Stimulated activated CD4-positive, alpha-beta T cell treated with anti-CD3 and anti-CD28 coated beads, TNF-alpha, amount 100 ng/mL, for 4 hours (primary cell): Measurements from ENCODE around the gene PALS2.

Experiments
- DNase-seq, 3 experiments: peaks; one replicate each; pipeline ENCODE4 v3.0.0-alpha.2; 2020; ENCODE audit warnings: low read depth in 3 of 3

PALS2 gene

GRCh38 chr7:24591152-24591551 lies 17.9 kb downstream of the PALS2 start:
- no peak for DNase-seq

GRCh38 chr7:24595671-24596418 lies 22.6 kb downstream of the PALS2 start:
- DNase-seq, result no peak

- DNase-seq, result no peak
Observed at GRCh38 chr7:24597014-24597413, 23.8 kb downstream of the PALS2 start.

- DNase-seq, result no peak
Observed at GRCh38 chr7:24601600-24601999, 28.3 kb downstream of the PALS2 start.

- DNase-seq, result no peak
Observed at GRCh38 chr7:24602860-24603456, 29.7 kb downstream of the PALS2 start.

- no peak for DNase-seq
Observed at GRCh38 chr7:24604630-24605029, 31.4 kb downstream of the PALS2 start.

GRCh38 chr7:24608504-24608903 lies 35.3 kb downstream of the PALS2 start:
- no peak for DNase-seq

GRCh38 chr7:24609059-24609458 lies 35.8 kb downstream of the PALS2 start:
- DNase-seq, result no peak

GRCh38 chr7:24609570-24609969 lies 36.3 kb downstream of the PALS2 start:
- no peak for DNase-seq

GRCh38 chr7:24611130-24611529 lies 37.9 kb downstream of the PALS2 start:
- no peak for DNase-seq

- DNase-seq, result no peak
Observed at GRCh38 chr7:24617957-24618616, 44.8 kb downstream of the PALS2 start.

- no peak for DNase-seq
Observed at GRCh38 chr7:24619978-24620377, 46.7 kb downstream of the PALS2 start.

- no peak for DNase-seq
Observed at GRCh38 chr7:24622646-24623182, 49.5 kb downstream of the PALS2 start.
